Muscle of back (tissue), 11 donors: Measurements from ENCODE around the gene CCDC13. TPM values are rescaled to one million over a fixed set of nuclear protein-coding genes. Genes with fewer than 3 reads are reported as not detected.

ENCODE experiments used
- DNase-seq, 3 donors: peaks; one replicate each; pipeline versions ENCODE4 v3.0.0 to v3.0.0-alpha.2; 2013
- polyA plus RNA-seq, 10 donors: library from polyadenylated mRNA; unstranded; fragments of 120-200 nt; gene quantifications; one replicate each; pipeline ENCODE4 v1.2.1, GENCODE V29; 2013; ENCODE audit not compliant: insufficient read length in 10 of 10

Gene CCDC13
- polyA plus RNA-seq, 10 donors = 0.24 to 0.96 (median 0.44) TPM

DNA sequence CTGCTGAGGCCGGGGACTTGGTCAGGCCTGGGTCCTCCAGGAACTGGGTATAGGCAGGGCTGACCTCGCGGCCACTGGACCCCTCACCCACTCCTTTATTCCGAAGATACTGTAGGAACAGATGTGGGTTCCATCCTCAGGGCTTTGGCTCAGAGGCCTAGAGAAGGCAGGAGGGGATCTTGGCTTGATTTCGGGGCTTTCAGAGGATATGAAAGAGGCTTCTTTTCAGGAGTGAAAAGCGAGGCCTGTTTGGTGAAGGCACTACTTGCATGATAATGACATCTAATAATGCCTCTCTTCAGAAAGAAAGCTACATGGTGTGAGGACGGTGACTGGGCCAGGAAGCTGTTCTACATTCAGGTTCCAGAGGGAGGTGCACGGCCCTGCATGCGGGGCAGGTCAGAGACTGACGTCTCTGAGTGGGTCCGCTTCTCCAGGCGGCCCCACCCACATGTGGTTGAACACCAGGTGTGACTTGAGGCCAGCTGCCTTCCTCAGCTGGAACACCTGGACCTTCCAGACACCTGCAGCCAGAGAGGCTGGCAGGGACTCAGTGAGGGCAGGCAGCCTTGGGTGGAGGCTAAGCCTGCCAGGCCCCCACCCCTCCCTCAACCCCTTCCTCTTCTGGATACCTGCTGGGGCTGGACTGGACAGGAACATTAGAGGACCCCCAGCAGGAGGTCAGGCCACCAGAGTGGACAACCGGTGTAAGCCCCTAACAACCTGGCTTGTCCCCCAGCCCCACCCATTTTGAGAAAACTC is 39.4 kb downstream of the CCDC13 start:
- no peak for DNase-seq

DNA sequence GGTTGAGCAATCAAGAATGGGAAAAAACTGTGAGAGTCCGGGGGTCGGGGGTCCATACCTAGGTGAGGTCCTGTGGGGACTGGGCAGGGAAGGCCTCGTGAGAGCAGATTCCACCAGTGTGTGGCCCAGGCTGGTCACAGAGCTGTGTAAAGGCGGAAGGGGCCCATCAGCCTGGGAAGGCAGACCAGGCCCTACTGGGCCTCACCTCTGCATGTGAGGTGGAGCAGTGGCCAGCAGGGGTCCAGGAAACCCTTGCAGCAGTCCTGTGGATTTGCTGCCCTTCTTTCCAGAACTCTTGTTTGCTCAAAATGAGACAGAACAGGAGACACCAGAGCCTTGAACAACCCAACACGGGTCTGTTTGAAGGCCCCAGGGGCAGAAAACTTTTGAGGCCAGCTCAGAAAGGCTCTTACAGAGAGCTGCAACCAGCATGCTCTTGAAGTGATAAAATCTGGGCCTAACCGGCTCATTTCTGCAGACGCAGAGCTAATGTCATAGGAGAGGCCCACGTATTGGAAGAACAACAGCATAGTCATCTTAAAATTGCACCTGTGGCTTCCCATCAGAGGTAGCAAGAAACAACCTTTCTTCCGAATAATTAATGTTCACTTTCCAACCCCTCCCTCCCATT is 40.1 kb downstream of the CCDC13 start:
- DNase-seq = no peak

DNA sequence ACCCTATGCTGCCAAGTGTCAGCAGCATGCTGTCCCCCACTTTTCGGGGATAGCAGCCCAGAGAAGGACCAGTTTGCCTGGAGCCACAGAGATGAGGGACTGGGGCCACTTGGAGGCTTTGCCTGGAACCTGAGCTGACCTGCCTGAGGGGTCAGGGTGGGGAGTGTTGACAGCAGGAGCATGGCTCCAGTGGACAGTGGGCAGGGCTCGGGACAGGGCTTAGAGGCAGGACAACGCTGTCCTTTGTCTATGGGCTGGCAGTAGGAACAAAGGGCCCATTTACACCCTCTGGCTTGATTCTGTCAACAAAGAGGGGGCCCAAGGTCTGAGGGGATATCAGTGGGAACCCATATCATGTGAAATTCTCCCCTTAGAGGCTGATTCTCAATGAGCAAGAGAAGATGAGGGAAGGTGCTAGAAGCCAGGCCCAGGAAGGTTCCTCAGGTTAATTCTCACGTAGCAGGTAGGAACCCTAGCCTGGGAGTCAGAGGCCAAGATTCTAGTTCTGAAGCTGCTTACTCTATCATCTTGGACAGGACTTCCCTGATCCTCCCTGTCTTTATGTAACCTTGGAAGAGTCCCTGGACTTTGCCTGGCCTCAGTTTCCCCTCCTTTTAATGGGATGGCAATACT is 40.7 kb downstream of the CCDC13 start:
- no peak for DNase-seq

DNA sequence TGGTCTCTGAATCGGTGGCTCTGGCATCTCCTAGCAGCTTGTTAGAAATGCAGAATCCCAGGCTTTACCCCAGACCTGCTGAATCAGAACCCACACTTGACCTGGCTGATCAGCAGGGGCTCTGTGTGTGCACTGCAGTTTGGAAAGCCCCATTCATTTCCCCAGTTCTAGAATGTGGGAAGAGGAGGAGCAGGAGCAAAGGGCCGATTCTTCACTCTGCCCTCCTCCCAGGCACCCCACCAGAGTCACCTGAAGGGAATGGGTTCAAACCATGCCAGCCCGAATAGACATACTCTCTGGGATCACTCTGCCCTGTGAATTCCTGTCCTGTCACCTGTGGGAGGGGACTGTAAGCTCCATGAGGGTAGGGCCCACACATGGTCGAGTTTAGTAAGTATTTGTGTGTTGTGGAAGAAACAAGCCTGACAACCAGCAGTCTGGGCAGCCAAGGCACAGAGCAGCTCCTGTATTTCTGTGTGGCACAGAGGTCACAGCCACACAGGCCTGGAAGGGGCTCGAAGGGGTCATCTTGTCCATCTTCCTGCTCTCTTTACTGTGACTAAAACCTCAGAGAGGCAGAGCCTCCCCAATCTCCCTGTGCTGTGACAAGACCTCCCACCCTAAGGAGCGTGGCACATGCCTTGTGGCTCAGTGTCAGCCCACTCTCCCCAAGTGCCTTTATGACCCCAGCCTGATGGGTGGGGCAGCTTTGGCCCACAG is 41.4 kb downstream of the CCDC13 start:
- no peak for DNase-seq

DNA sequence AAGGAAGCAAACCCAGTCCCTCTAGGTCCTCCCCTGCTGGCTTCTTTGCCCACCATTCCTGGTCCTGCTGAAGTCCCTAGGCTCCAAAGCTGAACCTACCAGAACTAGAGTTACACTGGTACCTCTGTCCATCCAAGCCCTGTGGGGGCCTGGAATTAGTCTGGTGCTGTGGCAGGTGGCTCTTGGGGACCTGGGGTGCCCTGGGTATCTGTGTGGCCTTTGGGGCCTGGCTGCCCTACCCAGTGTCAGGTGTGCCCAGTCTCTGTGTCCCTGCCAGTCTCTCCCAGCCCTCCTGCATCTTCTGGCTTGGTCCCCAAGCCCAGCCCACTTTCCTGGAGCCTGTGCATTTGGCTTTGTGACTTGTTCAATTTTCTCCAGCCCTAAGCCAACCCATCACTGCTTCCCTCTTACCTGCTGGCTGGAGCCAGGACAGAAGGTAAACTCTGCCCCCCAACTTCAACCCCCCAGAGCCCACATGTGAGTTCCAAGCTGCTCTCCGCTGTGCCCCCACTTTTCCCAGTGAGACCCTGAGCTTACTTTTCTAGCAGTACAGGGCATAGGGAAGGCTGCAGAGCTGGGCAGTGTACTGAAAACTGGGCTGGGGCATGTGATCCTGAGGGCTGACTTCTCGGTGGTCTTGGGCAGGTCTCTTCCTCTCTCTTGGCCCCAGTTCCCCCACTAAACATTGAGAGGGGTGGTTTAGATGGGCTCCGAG is 42.2 kb downstream of the CCDC13 start:
- DNase-seq = no peak

DNA sequence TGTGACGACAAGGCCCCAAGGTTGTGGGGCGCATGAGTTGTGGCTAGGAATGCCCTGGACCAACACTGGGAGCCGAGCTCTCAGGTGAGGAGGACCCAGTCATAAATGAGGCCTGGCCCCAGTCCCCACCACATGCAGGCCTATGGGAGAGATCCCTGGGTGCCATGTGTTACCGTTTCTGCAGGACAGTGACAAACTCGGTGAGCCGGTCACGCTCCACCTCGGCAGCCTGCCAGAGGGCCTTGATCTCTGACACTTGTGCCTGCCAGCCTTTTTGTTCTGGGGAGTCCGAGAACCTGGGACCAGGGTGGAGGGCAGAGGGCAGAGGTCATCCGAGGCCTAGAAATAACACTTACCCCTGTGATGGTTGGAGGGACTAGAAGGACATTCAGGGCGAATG is 42.8 kb downstream of the CCDC13 start:
- no peak for DNase-seq

DNA sequence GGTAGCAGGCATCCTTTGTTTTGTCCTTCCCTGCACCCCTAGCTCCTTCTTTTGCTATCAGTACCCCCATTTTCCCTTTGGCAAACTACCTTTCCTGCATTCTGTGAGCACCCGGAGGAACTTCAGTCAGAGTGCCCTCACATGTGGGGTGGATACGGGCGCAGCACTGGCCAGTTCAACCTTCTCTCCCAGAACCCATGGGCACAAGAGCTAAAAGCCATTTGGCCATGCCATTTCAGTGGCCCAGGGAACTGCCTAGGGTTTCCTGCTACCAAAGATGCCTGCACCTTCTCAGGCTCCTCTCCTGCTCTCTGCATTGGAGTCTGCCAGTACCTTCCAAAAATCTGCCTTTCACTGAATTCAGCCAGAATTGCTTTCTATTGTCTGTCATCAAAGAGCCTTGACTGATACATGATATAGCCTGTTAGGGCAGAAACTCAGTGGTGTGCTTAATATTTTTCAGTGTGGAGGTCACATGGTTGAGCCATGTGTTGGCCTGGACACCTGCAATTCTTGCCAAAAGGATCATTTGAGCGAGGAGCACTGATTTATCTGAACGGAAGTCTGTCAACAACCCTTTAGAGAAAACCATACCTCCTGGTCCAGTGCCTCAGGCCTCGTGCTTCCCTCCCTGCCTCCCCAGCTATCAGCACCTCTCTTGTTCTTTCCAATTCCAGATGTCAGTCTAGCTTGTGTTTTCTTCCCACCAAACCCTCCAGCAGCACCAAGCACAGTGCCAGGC is 43.5 kb downstream of the CCDC13 start:
- DNase-seq = no peak

DNA sequence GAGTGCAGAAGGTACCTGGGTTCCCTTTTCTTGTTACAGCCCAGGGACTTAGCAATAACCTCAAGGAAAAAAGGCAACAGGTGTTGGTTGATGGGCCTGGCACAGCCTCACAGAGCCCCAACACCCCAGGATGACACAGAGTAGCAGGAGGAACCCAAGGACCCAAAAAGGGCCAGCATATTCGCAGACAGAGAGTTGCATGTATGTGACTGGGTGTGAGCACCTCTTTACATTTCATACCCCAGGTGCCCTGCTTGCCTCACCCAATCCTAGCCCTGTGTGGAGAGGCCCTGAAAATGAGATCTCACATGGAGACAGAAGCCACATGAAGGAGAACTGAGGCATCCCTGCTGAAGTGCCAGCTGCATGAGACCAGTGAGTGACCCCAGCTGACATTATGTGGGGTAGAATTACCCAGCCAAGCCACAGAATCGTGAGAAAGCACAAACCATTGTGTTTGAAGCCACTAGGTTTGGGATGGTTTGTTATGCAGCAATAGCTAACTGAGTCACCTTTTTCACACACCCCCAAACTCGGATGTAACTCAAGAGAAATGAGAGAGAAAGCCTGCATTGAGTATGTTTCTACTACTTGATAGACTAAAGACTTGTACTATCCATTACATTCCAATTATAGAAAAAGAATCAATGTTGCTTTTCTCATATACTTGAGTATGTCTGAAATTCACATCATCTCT is 44.2 kb downstream of the CCDC13 start:
- DNase-seq = no peak

DNA sequence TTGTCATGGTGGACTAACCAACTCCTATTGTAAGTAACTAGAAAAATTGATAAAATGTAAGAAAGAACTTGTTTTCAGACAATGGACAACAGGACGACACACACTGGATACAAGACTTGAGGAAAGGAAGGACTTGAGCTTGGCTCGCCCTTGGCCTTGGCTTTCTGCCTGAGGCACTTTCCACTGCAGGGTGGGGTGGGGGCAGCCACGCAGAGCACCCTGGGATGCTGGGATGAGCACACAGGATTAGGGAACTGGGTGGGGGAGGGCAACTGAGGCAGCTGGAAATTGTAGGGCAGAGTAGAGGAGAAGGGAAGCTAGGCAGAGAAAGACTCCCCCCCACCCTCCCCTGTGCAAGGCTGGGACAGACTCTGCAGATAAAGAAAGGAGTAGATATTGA is 45.0 kb downstream of the CCDC13 start:
- no peak for DNase-seq

DNA sequence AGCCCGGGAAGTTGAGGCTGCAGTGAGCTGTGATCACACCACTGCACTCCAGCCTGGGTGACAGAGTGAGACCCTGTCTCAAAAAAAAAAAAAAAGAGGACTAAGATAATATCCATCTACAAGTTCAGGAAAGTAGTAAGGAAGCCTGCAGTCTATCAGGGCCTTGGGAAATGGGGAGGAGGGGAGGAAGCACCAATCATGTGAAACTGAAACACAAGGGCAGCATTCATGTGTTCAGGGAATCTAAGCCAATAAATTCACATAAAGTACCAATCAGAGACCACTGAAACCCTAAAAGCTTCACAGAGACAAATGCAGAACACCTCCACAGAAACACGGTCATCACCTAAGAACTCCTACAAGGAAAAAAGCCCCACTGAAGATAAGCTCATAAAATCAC is 47.6 kb downstream of the CCDC13 start:
- DNase-seq = no peak

DNA sequence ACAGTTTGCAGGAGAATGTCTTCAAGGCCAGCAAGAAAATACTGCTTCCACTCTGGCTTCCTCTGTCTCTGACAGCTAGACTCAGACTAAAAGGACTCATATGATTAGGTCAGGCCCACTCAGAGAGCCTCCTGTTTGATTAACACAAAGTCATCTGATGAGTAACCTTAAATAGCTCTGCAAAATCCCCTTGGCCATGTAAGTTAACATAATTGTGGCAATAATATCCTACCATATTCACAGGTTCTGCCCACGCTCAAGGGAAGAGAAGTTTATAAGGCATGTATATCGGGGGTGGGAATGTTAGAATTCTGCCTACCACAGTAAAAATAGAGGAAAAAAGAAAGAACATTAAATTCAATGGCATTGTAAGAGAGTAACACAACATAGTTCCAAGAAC is 49.8 kb downstream of the CCDC13 start:
- DNase-seq = no peak

Other genes starting within 250 kb of the CCDC13 start
- gene SEC22C, start 191.3 kb downstream of the CCDC13 start, polyA plus RNA-seq = 10 to 100 TPM; 18.4 to 27.8 (median 24.4) TPM
- 10 to 100 TPM; 10.5 to 19.5 (median 12.7) TPM for gene SS18L2, start 182.4 kb downstream of the CCDC13 start, polyA plus RNA-seq
- gene NKTR, start 172.6 kb downstream of the CCDC13 start, polyA plus RNA-seq = 100 to 1,000 TPM in 4 of 10 donors, 10 to 100 TPM in 6; 39.3 to 141 (median 64.6) TPM
- 10 to 100 TPM; 26.3 to 37.7 (median 28.4) TPM for gene ZBTB47, start 119.6 kb downstream of the CCDC13 start, polyA plus RNA-seq
- 100 to 1,000 TPM in 7 of 10 donors, 10 to 100 TPM in 3; 69.8 to 138 (median 122) TPM for gene KLHL40, start 87.7 kb downstream of the CCDC13 start, polyA plus RNA-seq
- gene HHATL, start 70.5 kb downstream of the CCDC13 start, polyA plus RNA-seq = 10 to 100 TPM; 20.7 to 85.0 (median 48.6) TPM
- gene HIGD1A, start 31.2 kb upstream of the CCDC13 start, polyA plus RNA-seq = 10 to 100 TPM; 76.6 to 96.1 (median 84.9) TPM
- under 1 TPM; 0.17 to 0.72 (median 0.55) TPM for gene ACKR2, start 36.2 kb upstream of the CCDC13 start, polyA plus RNA-seq
- under 1 TPM in 8 of 10 donors, not detected in 2; 0.03 to 0.12 (median 0.07) TPM for gene CYP8B1, start 102.6 kb upstream of the CCDC13 start, polyA plus RNA-seq
- 10 to 100 TPM; 10.1 to 28.6 (median 15.3) TPM for gene ZNF662, start 132.9 kb upstream of the CCDC13 start, polyA plus RNA-seq
- gene GASK1A, start 206.1 kb upstream of the CCDC13 start, polyA plus RNA-seq = 10 to 100 TPM in 1 of 10 donors, 1 to 10 TPM in 9; 4.1 to 10.1 (median 6.3) TPM